ENCODE measurements around the gene KDM5C.
A peak's percentile ranks its signal among the peaks of the same experiment; 100 is the strongest.

The KDM5C gene

DNA sequence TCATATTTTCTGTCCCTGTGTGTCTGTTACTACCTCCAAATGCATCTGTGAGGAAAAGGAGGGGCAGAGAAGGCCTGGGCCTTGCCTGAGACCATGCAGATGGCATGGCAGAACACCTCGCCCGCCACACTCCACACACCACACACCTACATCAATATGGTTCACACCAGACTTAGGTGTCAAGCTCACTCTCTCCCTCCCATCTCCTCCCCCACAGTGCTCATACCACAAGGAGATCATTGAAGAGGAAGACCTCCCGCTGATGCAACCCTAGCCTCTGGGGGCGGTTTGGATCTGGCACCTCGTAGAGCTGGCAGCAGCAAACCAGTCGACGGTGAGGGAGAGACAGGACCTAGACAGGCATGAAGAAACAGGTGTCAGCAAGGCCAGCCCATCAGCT lies 16.6 kb upstream of the KDM5C start:
- no peak overlapping the region for H2BK12ac ChIP-seq (ENCODE audit: low read length)
- no peaks in the 10 kb centered on the region for H3K4me1 ChIP-seq (ENCODE audit: control insufficient read depth in 1 of 2, insufficient read depth in 2 of 2, low read length in 2 of 2)
- H3K9ac ChIP-seq (ENCODE audit: low read length), result no peak overlapping the region
- H4K12ac ChIP-seq (ENCODE audit: low read depth, low read length), result no peak overlapping the region
- no peak overlapping the region for H2BK120ac ChIP-seq (ENCODE audit: insufficient read depth, low read length, poor library complexity)
- no peak for DNase-seq
- H4K8ac ChIP-seq (ENCODE audit: low read depth, low read length), result no peak overlapping the region
- H2AK5ac ChIP-seq (ENCODE audit: low read length), result no peak overlapping the region
- H3K9me3 ChIP-seq (ENCODE audit: insufficient read depth, low read depth, low read length), result no peaks in the 10 kb centered on the region
- no peak overlapping the region for H3K27ac ChIP-seq (ENCODE audit: low read depth, low read length)
- WGBS (ENCODE audit: extremely low coverage, insufficient coverage, insufficient read length), result no CpG with 5 or more reads among the region's 7 CpGs
- H2AFZ ChIP-seq (ENCODE audit: insufficient read depth, low read length, poor library complexity), result no peak overlapping the region
- H3K36me3 ChIP-seq (ENCODE audit: control insufficient read depth in 1 of 2, insufficient read depth in 2 of 2, low read length in 2 of 2), result no peaks in the 10 kb centered on the region
- no peak overlapping the region for H4K91ac ChIP-seq (ENCODE audit: low read depth, low read length)
- no peak overlapping the region for H2BK5ac ChIP-seq (ENCODE audit: low read depth, low read length, poor library complexity)
- no peaks in the 10 kb centered on the region for H3K79me2 ChIP-seq (ENCODE audit: control insufficient read depth, insufficient read depth, low read length, poor library complexity)
- H3K4me2 ChIP-seq (ENCODE audit: low read length), result no peak overlapping the region
- H3K27me3 ChIP-seq (ENCODE audit: insufficient read depth, low read length), result no peaks in the 10 kb centered on the region
- no peak overlapping the region for H3K4me3 ChIP-seq (ENCODE audit: low read depth, low read length)
- H3K79me1 ChIP-seq (ENCODE audit: low read length), result no peaks in the 10 kb centered on the region
- no peak overlapping the region for H3K4ac ChIP-seq (ENCODE audit: low read depth, low read length)
- no peak overlapping the region for H3K23ac ChIP-seq (ENCODE audit: low read length)
- no peak overlapping the region for H3K18ac ChIP-seq (ENCODE audit: low read length)
- H3K14ac ChIP-seq (ENCODE audit: low read length), result no peak overlapping the region

- H2BK120ac ChIP-seq (ENCODE audit: insufficient read depth, low read length, poor library complexity), result no peak overlapping the region
- H2AFZ ChIP-seq (ENCODE audit: insufficient read depth, low read length, poor library complexity), result no peak overlapping the region
- no peak overlapping the region for H3K4me3 ChIP-seq (ENCODE audit: low read depth, low read length)
- H4K8ac ChIP-seq (ENCODE audit: low read depth, low read length), result no peak overlapping the region
- no peaks in the 10 kb centered on the region for H3K79me2 ChIP-seq (ENCODE audit: control insufficient read depth, insufficient read depth, low read length, poor library complexity)
- H3K18ac ChIP-seq (ENCODE audit: low read length), result no peak overlapping the region
- H3K9ac ChIP-seq (ENCODE audit: low read length), result no peak overlapping the region
- H3K4ac ChIP-seq (ENCODE audit: low read depth, low read length), result no peak overlapping the region
- no peak overlapping the region for H4K12ac ChIP-seq (ENCODE audit: low read depth, low read length)
- H3K79me1 ChIP-seq (ENCODE audit: low read length), result no peaks in the 10 kb centered on the region
- no peaks in the 10 kb centered on the region for H3K27me3 ChIP-seq (ENCODE audit: insufficient read depth, low read length)
- no peak overlapping the region for H3K27ac ChIP-seq (ENCODE audit: low read depth, low read length)
- H4K91ac ChIP-seq (ENCODE audit: low read depth, low read length), result no peak overlapping the region
- WGBS (ENCODE audit: extremely low coverage, insufficient coverage, insufficient read length), result no CpG with 5 or more reads among the region's 6 CpGs
- H3K36me3 ChIP-seq (ENCODE audit: control insufficient read depth in 1 of 2, insufficient read depth in 2 of 2, low read length in 2 of 2), result no peaks in the 10 kb centered on the region
- no peaks in the 10 kb centered on the region for H3K4me1 ChIP-seq (ENCODE audit: control insufficient read depth in 1 of 2, insufficient read depth in 2 of 2, low read length in 2 of 2)
- H2BK5ac ChIP-seq (ENCODE audit: low read depth, low read length, poor library complexity), result no peak overlapping the region
- no peak overlapping the region for H2BK12ac ChIP-seq (ENCODE audit: low read length)
- DNase-seq, result peak in 1 of 2 donors; percentile 11
- H2AK5ac ChIP-seq (ENCODE audit: low read length), result no peak overlapping the region
- H3K14ac ChIP-seq (ENCODE audit: low read length), result no peak overlapping the region
- H3K9me3 ChIP-seq (ENCODE audit: insufficient read depth, low read depth, low read length), result no peaks in the 10 kb centered on the region
- no peak overlapping the region for H3K4me2 ChIP-seq (ENCODE audit: low read length)
- no peak overlapping the region for H3K23ac ChIP-seq (ENCODE audit: low read length)
These were observed 14.5 kb upstream of the KDM5C start for GRCh38 chrX:53239474-53239873.

- H3K18ac ChIP-seq (ENCODE audit: low read length), result no peak overlapping the region
- H2BK120ac ChIP-seq (ENCODE audit: insufficient read depth, low read length, poor library complexity), result no peak overlapping the region
- H3K36me3 ChIP-seq (ENCODE audit: control insufficient read depth in 1 of 2, insufficient read depth in 2 of 2, low read length in 2 of 2), result no peaks in the 10 kb centered on the region
- H4K91ac ChIP-seq (ENCODE audit: low read depth, low read length), result no peak overlapping the region
- H3K4me2 ChIP-seq (ENCODE audit: low read length), result no peak overlapping the region
- DNase-seq, result no peak
- H4K12ac ChIP-seq (ENCODE audit: low read depth, low read length), result no peak overlapping the region
- H2BK12ac ChIP-seq (ENCODE audit: low read length), result no peak overlapping the region
- H3K27ac ChIP-seq (ENCODE audit: low read depth, low read length), result no peak overlapping the region
- no peak overlapping the region for H3K4me3 ChIP-seq (ENCODE audit: low read depth, low read length)
- no peak overlapping the region for H3K23ac ChIP-seq (ENCODE audit: low read length)
- no peak overlapping the region for H2AK5ac ChIP-seq (ENCODE audit: low read length)
- no peaks in the 10 kb centered on the region for H3K79me1 ChIP-seq (ENCODE audit: low read length)
- no CpG with 5 or more reads among the region's 10 CpGs for WGBS (ENCODE audit: extremely low coverage, insufficient coverage, insufficient read length)
- H3K9me3 ChIP-seq (ENCODE audit: insufficient read depth, low read depth, low read length), result no peaks in the 10 kb centered on the region
- no peak overlapping the region for H3K14ac ChIP-seq (ENCODE audit: low read length)
- H2BK5ac ChIP-seq (ENCODE audit: low read depth, low read length, poor library complexity), result no peak overlapping the region
- no peak overlapping the region for H3K4ac ChIP-seq (ENCODE audit: low read depth, low read length)
- no peaks in the 10 kb centered on the region for H3K4me1 ChIP-seq (ENCODE audit: control insufficient read depth in 1 of 2, insufficient read depth in 2 of 2, low read length in 2 of 2)
- H3K9ac ChIP-seq (ENCODE audit: low read length), result no peak overlapping the region
- no peaks in the 10 kb centered on the region for H3K27me3 ChIP-seq (ENCODE audit: insufficient read depth, low read length)
- H2AFZ ChIP-seq (ENCODE audit: insufficient read depth, low read length, poor library complexity), result no peak overlapping the region
- no peaks in the 10 kb centered on the region for H3K79me2 ChIP-seq (ENCODE audit: control insufficient read depth, insufficient read depth, low read length, poor library complexity)
- H4K8ac ChIP-seq (ENCODE audit: low read depth, low read length), result no peak overlapping the region
These were observed 12.0 kb upstream of the KDM5C start for GRCh38 chrX:53237056-53237455.

DNA sequence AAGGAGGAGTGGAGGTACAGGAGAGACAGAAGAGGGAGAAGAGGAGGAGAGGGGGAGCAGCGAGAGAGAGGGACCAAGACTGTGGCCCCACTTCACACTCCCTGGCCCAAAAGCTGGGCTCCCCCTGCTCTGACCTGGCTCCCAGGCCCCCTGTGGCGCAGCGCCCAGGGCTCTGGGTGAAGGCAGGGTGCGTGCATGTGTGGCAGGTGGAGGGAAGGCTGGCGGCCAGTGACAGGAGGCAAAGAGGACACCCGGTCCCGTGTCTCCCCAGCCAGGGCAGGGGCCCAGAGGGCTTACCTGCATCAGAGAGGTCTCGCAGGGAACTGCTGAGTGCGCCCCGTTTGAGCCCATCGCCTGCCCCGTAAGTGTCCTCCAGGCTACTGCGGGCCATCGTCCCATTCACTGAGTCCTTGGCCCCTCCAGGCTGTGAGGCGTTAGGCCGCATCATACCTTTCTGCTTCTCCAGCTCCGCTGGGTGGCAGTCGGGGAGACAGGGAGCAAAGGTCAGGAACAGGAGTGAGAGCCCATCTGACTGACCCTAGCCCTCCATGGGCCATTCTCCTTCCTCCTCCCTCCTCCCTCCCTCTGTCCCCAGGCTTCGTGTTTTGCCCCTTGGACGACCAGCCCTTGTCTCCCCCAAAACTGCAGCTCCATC lies 11.1 kb upstream of the KDM5C start:
- Histone ChIP-seq H4K91ac (ENCODE audit: low read depth, low read length) (no peak overlapping the region), H2AK5ac (ENCODE audit: low read length) (no peak overlapping the region), H2BK12ac (ENCODE audit: low read length) (no peak overlapping the region), H3K23ac (ENCODE audit: low read length) (no peak overlapping the region), H3K14ac (ENCODE audit: low read length) (no peak overlapping the region), H2BK5ac (ENCODE audit: low read depth, low read length, poor library complexity) (no peak overlapping the region), H4K8ac (ENCODE audit: low read depth, low read length) (no peak overlapping the region), H3K27me3 (ENCODE audit: insufficient read depth, low read length) (no peaks in the 10 kb centered on the region), H3K9me3 (ENCODE audit: insufficient read depth, low read depth, low read length) (no peaks in the 10 kb centered on the region), H2AFZ (ENCODE audit: insufficient read depth, low read length, poor library complexity) (no peak overlapping the region), H3K27ac (ENCODE audit: low read depth, low read length) (no peak overlapping the region), H4K12ac (ENCODE audit: low read depth, low read length) (no peak overlapping the region), H3K36me3 (ENCODE audit: control insufficient read depth in 1 of 2, insufficient read depth in 2 of 2, low read length in 2 of 2) (no peaks in the 10 kb centered on the region), H3K4me2 (ENCODE audit: low read length) (no peak overlapping the region), H3K9ac (ENCODE audit: low read length) (no peak overlapping the region), H2BK120ac (ENCODE audit: insufficient read depth, low read length, poor library complexity) (no peak overlapping the region), H3K18ac (ENCODE audit: low read length) (no peak overlapping the region), H3K79me2 (ENCODE audit: control insufficient read depth, insufficient read depth, low read length, poor library complexity) (no peaks in the 10 kb centered on the region), H3K4me3 (ENCODE audit: low read depth, low read length) (no peak overlapping the region), H3K79me1 (ENCODE audit: low read length) (no peaks in the 10 kb centered on the region), H3K4me1 (ENCODE audit: control insufficient read depth in 1 of 2, insufficient read depth in 2 of 2, low read length in 2 of 2) (no peaks in the 10 kb centered on the region), H3K4ac (ENCODE audit: low read depth, low read length) (no peak overlapping the region)
- no CpG with 5 or more reads among the region's 20 CpGs for WGBS (ENCODE audit: extremely low coverage, insufficient coverage, insufficient read length)
- no peak for DNase-seq

Measured in trophoblast cell (in vitro differentiated cells and primary cell).